ENCODE results near the gene GPR148.

The GPR148 gene

DNA sequence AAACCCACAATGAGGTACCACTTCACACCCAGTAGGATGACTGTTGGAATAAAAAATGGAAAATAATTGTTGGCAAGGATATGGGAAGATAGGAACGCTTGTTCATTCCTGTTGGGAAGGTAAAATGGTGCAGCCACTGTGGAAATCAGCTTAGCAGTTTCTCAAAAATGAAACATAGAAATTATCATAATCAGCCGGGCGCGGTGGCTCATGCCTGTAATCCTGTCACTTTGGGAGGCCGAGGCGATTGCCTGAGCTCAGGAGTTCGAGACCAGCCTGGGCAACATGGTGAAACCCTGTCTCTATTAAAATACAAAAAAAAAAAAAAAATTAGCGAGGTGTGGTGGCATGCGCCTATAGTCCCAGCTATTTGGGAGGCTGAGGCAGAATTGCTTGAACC is 49.9 kb downstream of the GPR148 start:
- DNase-seq = no peak
